Panc1 (cell line): Measurements from ENCODE around the gene CCM2.

Experiments
- CTCF ChIP-seq: fragments of 450-650 bp; IDR thresholded peaks from 2 replicates; pipeline ENCODE4 v1.5.1; 2017; ENCODE audit warnings: mild to moderate bottlenecking
- SIN3A ChIP-seq: IDR thresholded peaks from 2 replicates; pipeline ENCODE4 v1.6.1; 2012; ENCODE audit warnings: low read depth, mild to moderate bottlenecking, low read length, moderate library complexity, borderline replicate concordance; ENCODE audit not compliant: insufficient read depth

- no peak for TF ChIP-seq CTCF
- TF ChIP-seq SIN3A: no peak
Observed at GRCh38 chr7:45114926-45115325, 114.9 kb downstream of the CCM2 start.
